Heart right ventricle (tissue), 16 donors: ENCODE measurements around the gene DDX39A. TPM values are rescaled to one million over a fixed set of nuclear protein-coding genes. Genes with fewer than 3 reads are reported as not detected.
A peak's percentile ranks its signal among the peaks of the same experiment; 100 is the strongest.

Experiments used
- ATAC-seq, 8 donors: fragments of 200-7000 bp; cut with Tn5 transposase; one replicate each; pipeline ENCODE4 v1.9.1; 2020; ENCODE audit warnings: mild to moderate bottlenecking in 8 of 8, moderate library complexity in 8 of 8, moderate number of reproducible peaks in 1 of 8
- DNase-seq, 2 donors: peaks; one replicate each; pipeline ENCODE4 v3.0.0-alpha.2; 2020
- H3K27ac ChIP-seq, 10 donors: fragments of 200-600 bp; sonication (generic) in 2 of 10; one replicate each; pipeline versions ENCODE4 v1.5.0 to v1.8.0; 2020 to 2022; ENCODE audit warnings: mild to moderate bottlenecking in 3 of 10
- H3K27me3 ChIP-seq, 7 donors: fragments of 200-600 bp; one replicate each; pipeline ENCODE4 v1.8.0; 2021 to 2022; ENCODE audit warnings: mild to moderate bottlenecking in 2 of 7
- H3K36me3 ChIP-seq, 9 donors: fragments of 200-600 bp; sonication (generic) in 1 of 9; one replicate each; pipeline versions ENCODE4 v1.5.0 to v1.8.0; 2020 to 2022; ENCODE audit warnings: mild to moderate bottlenecking in 2 of 9
- H3K4me1 ChIP-seq, 9 donors: fragments of 200-600 bp; sonication (generic) in 1 of 9; one replicate each; pipeline versions ENCODE4 v1.5.0 to v1.8.0; 2020 to 2022; ENCODE audit warnings: mild to moderate bottlenecking in 4 of 9
- H3K4me3 ChIP-seq, 10 donors: fragments of 200-600 bp; sonication (generic) in 2 of 10; one replicate each; pipeline versions ENCODE4 v1.5.0 to v1.8.0; 2020 to 2022; ENCODE audit warnings: mild to moderate bottlenecking in 7 of 10, moderate library complexity in 2 of 10
- H3K9me3 ChIP-seq, 11 donors: fragments of 200-600 bp in 10 of 11; sonication (generic) in 2 of 11; one replicate each; pipeline versions ENCODE4 v1.5.0 to v1.8.0; 2013 to 2022; ENCODE audit warnings: mild to moderate bottlenecking in 2 of 11, control low read depth in 1 of 11, moderate library complexity in 1 of 11
- CTCF ChIP-seq, 9 donors: fragments of 200-600 bp; sonication (generic) in 2 of 9; IDR thresholded peaks; one replicate each; pipeline versions ENCODE4 v1.5.0 to v1.8.0; 2021 to 2022; ENCODE audit warnings: antibody characterized with exemption in 9 of 9, mild to moderate bottlenecking in 5 of 9, moderate library complexity in 1 of 9
- WGBS, 2 donors: extraction: QIAGEN DNeasy Blood & Tissue Kit; methylation state at CpG; one replicate each; pipeline ENCODE4 v1.1.7; 2013; ENCODE audit warnings: inconsistent platforms in 1 of 2; 5-methylcytosine and 5-hydroxymethylcytosine counted together
- intact Hi-C, 10 donors: fragments of 100-400 bp; cut with DNase I; formaldehyde crosslinking; loops; one replicate each; pipeline versions ENCODE4 v1.11.1 to v1.14.2; 2022
- polyA plus RNA-seq, 2 donors: library from polyadenylated mRNA; stranded (reverse); fragments of 200-250 nt; gene quantifications; one replicate each; pipeline ENCODE4 v1.2.3, GENCODE V29; 2013
- total RNA-seq, 10 donors: library from RNA; stranded (reverse); fragmentation: NEBNext Ultra II Directional in 3 of 10; extraction: Animal tissue kit (Norgen Biotek cat#: 25700) in 3 of 10; gene quantifications; one replicate each; pipeline versions ENCODE4 v1.2.1 to v1.2.4, GENCODE V29; 2021 to 2023
- donor health status: Arrhythmogenic right ventricular cardiomyopathy.
- donor health status: ischemic (EF 13 %, LVEDD 7.1; RV severe dilation, severe dysfunction).
- donor health status: healthy with polysubstance abuse.
- donor health status: DM: no; HTN: yes; CAD: no.
- donor health status: DM: no; HTN: no; CAD: no.
- donor health status: ischemic (EF 25% LVEDD 6.9; RV normal size, moderate dysfunction).
- donor health status: ischemic (EF 25% LVEDD 5.7; RV mildly dilated, moderate dysfunction).
- donor health status: healthy.
- donor health status: DM: yes; HTN: yes; CAD: no.
- donor health status: Ischemic cardiomyopathy.
- donor health status: ischemic (EF 35%, LVEDD 5.7; RV mildly dilated, moderate dysfunction).
- donor health status: nonischemic (EF 11% LVEDD 7.7; RV severe dilation, severe dysfunction).
- donor health status: DM: yes; HTN: yes; CAD: no.
- donor health status: PGD.
- donor health status: ischemic (EF 29% LVEDD 5.4; RV normal size, mild dysfunction).
- donor health status: nonischemic (EF 23%, LVEDD 6.1; RV moderate dilation, normal function).

Gene DDX39A
- total and polyA plus RNA-seq, 12 donors, result 15.4 to 110 (median 24.3) TPM

- TF ChIP-seq CTCF (IDR thresholded peaks at IDR 0.05), result peak in 2 of 9 donors; percentile 21 to 26
- peak overlapping the region; percentile 77 to 99 (median 93) for H3K4me3 ChIP-seq
- no peaks in the 10 kb centered on the region for H3K9me3 ChIP-seq
- intact Hi-C loops, result loop anchor here in 1 of 10 donors (5.0 kb wide), 1 partner anchor 38 kb away; no protein-coding TSS in a partner anchor
- ATAC-seq (peak in 7 of 8 donors; percentile 8 to 44 (median 26)), DNase-seq (peak in 1 of 2 donors; percentile 33)
- no peaks in the 10 kb centered on the region for H3K27me3 ChIP-seq
- peaks cover 5 to 63% (median 57%) of the 10 kb centered on the region in 9 donors for H3K4me1 ChIP-seq
- WGBS, 2 donors, result 3% methylated on average over 32 to 52 of the region's 52 CpGs
- H3K27ac ChIP-seq, result peak overlapping the region; percentile 92 to 98 (median 96)
- peaks cover 0 to 24% (median 0%) of the 10 kb centered on the region in 9 donors for H3K36me3 ChIP-seq
These were observed 14.7 kb upstream of the DDX39A start for GRCh38 chr19:14433554-14434501.

- intact Hi-C loops, result loop anchor here in 1 of 10 donors (5.0 kb wide), 1 partner anchor 39 kb away; no protein-coding TSS in a partner anchor
- DNase-seq (peak; percentile 68 to 80), ATAC-seq (peak; percentile 28 to 78 (median 52))
- Histone ChIP-seq H3K27me3 (no peaks in the 10 kb centered on the region), H3K4me3 (peak within 1 kb of the TSS; percentile 77 to 99 (median 93)), H3K9me3 (no peaks in the 10 kb centered on the region), H3K36me3 (peaks cover 0 to 23% (median 0%) of the 10 kb centered on the region in 9 donors), H3K27ac (peak within 1 kb of the TSS; percentile 92 to 98 (median 96)), H3K4me1 (peaks cover 3 to 54% (median 48%) of the 10 kb centered on the region in 9 donors)
- WGBS, 2 donors, result 2 to 3% methylated on average over 60 to 85 of the region's 85 CpGs
- no peak for TF ChIP-seq CTCF (IDR thresholded peaks at IDR 0.05)
These were observed 13.8 kb upstream of the DDX39A start, which contains the start of gene PKN1 for GRCh38 chr19:14432791-14433553. Gene PKN1 (plus strand): TSS chr19:14433306. CDS start chr19:14433522, 216 bp downstream.

- H3K4me3 ChIP-seq, result no peak overlapping the region
- WGBS, 2 donors, result 82 to 83% methylated on average over 3 of the region's 3 CpGs
These were observed 11.6 kb upstream of the DDX39A start for GRCh38 chr19:14430712-14431111.

More at GRCh38 chr19:14430712-14431111, 11.6 kb upstream of the DDX39A start:
- Histone ChIP-seq H3K4me1 (peaks cover 0 to 35% (median 27%) of the 10 kb centered on the region in 9 donors), H3K27me3 (no peaks in the 10 kb centered on the region), H3K27ac (no peak overlapping the region), H3K9me3 (no peaks in the 10 kb centered on the region), H3K36me3 (peaks cover 0 to 3% (median 0%) of the 10 kb centered on the region in 9 donors)
- ATAC-seq (no peak), DNase-seq (no peak)
- no peak for TF ChIP-seq CTCF (IDR thresholded peaks at IDR 0.05)
- intact Hi-C loops, result loop anchor here in 1 of 10 donors (5.0 kb wide), 1 partner anchor 42 kb away; no protein-coding TSS in a partner anchor
